Trophoblast cell (in vitro differentiated cells and primary cell): ENCODE data around the gene IL1RAPL1.

Experiments
- DNase-seq, 2 donors: peaks; one replicate each; pipeline ENCODE4 v3.0.0-alpha.2; 2016
- H2AFZ ChIP-seq: 2 replicates; pipeline ENCODE4 v1.6.1; 2013; ENCODE audit warnings: low read length, moderate library complexity, mild to moderate bottlenecking; ENCODE audit not compliant: insufficient read depth, poor library complexity
- H2AK5ac ChIP-seq: 2 replicates; pipeline ENCODE4 v1.6.1; 2013; ENCODE audit warnings: mild to moderate bottlenecking, low read length
- H2BK120ac ChIP-seq: 2 replicates; pipeline ENCODE4 v1.6.1; 2013; ENCODE audit warnings: low read length, mild to moderate bottlenecking, moderate library complexity; ENCODE audit not compliant: insufficient read depth, poor library complexity
- H2BK12ac ChIP-seq: 2 replicates; pipeline ENCODE4 v1.6.1; 2013; ENCODE audit warnings: mild to moderate bottlenecking, low read length, moderate library complexity
- H2BK5ac ChIP-seq: 2 replicates; pipeline ENCODE4 v1.6.1; 2013; ENCODE audit warnings: low read length, low read depth, moderate library complexity, mild to moderate bottlenecking; ENCODE audit not compliant: poor library complexity
- H3K14ac ChIP-seq: 2 replicates; pipeline ENCODE4 v1.6.1; 2013; ENCODE audit warnings: mild to moderate bottlenecking, low read length
- H3K18ac ChIP-seq: 2 replicates; pipeline ENCODE4 v1.6.1; 2013; ENCODE audit warnings: mild to moderate bottlenecking, low read length
- H3K23ac ChIP-seq: 2 replicates; pipeline ENCODE4 v1.6.1; 2013; ENCODE audit warnings: low read length
- H3K27ac ChIP-seq: 2 replicates; pipeline ENCODE4 v1.5.1; 2013; ENCODE audit warnings: low read depth, mild to moderate bottlenecking, inconsistent platforms, low read length, moderate library complexity
- H3K27me3 ChIP-seq: 2 replicates; pipeline ENCODE4 v1.6.1; 2013; ENCODE audit warnings: inconsistent platforms, mild to moderate bottlenecking, low read length, moderate library complexity; ENCODE audit not compliant: insufficient read depth
- H3K36me3 ChIP-seq, 2 experiments: 1 replicate in 1 of 2; 2 replicates in 1 of 2; pipeline ENCODE4 v1.6.1; 2013; ENCODE audit warnings: low read length in 2 of 2, mild to moderate bottlenecking in 2 of 2, moderate library complexity in 1 of 2; ENCODE audit not compliant: insufficient read depth in 2 of 2, control insufficient read depth in 1 of 2
- H3K4ac ChIP-seq: 2 replicates; pipeline ENCODE4 v1.6.1; 2013; ENCODE audit warnings: low read depth, mild to moderate bottlenecking, low read length, moderate library complexity
- H3K4me1 ChIP-seq, 2 experiments: 1 replicate in 1 of 2; 2 replicates in 1 of 2; pipeline ENCODE4 v1.6.1; 2013; ENCODE audit warnings: low read length in 2 of 2, mild to moderate bottlenecking in 2 of 2, moderate library complexity in 1 of 2; ENCODE audit not compliant: insufficient read depth in 2 of 2, control insufficient read depth in 1 of 2
- H3K4me2 ChIP-seq: 2 replicates; pipeline ENCODE4 v1.6.1; 2013; ENCODE audit warnings: inconsistent platforms, mild to moderate bottlenecking, low read length, moderate library complexity
- H3K4me3 ChIP-seq: 2 replicates; pipeline ENCODE4 v1.5.1; 2013; ENCODE audit warnings: mild to moderate bottlenecking, low read depth, low read length, inconsistent platforms
- H3K79me1 ChIP-seq: one replicate; pipeline ENCODE4 v1.6.1; 2013; ENCODE audit warnings: low read length
- H3K79me2 ChIP-seq: 2 replicates; pipeline ENCODE4 v1.6.1; 2013; ENCODE audit warnings: low read length, mild to moderate bottlenecking; ENCODE audit not compliant: control insufficient read depth, insufficient read depth, poor library complexity
- H3K9ac ChIP-seq: 2 replicates; pipeline ENCODE4 v1.6.1; 2013; ENCODE audit warnings: mild to moderate bottlenecking, low read length
- H3K9me3 ChIP-seq: 2 replicates; pipeline ENCODE4 v1.6.1; 2013; ENCODE audit warnings: low read depth, mild to moderate bottlenecking, control low read depth, inconsistent platforms, low read length; ENCODE audit not compliant: insufficient read depth
- H4K12ac ChIP-seq: 2 replicates; pipeline ENCODE4 v1.6.1; 2013; ENCODE audit warnings: low read depth, mild to moderate bottlenecking, low read length, moderate library complexity
- H4K8ac ChIP-seq: 2 replicates; pipeline ENCODE4 v1.6.1; 2013; ENCODE audit warnings: low read depth, mild to moderate bottlenecking, low read length, moderate library complexity
- H4K91ac ChIP-seq: one replicate; pipeline ENCODE4 v1.6.1; 2013; ENCODE audit warnings: low read depth, mild to moderate bottlenecking, low read length, moderate library complexity
- WGBS: extraction: QIAGEN DNeasy Blood & Tissue Kit; methylation state at CpG from one replicate; pipeline ENCODE4 v1.1.7; 2013; ENCODE audit warnings: missing lambda C conversion rate; ENCODE audit not compliant: insufficient read length, insufficient coverage; ENCODE audit errors: extremely low coverage; 5-methylcytosine and 5-hydroxymethylcytosine counted together

IL1RAPL1 gene

GRCh38 chrX:28888416-28888815 lies 301.2 kb downstream of the IL1RAPL1 start:
- Histone ChIP-seq H3K4me1 (no peaks in the 10 kb centered on the region), H2BK12ac (no peak overlapping the region), H2AFZ (no peak overlapping the region), H3K4me3 (no peak overlapping the region), H3K9ac (no peak overlapping the region), H3K79me2 (no peaks in the 10 kb centered on the region), H3K27me3 (no peaks in the 10 kb centered on the region), H3K27ac (no peak overlapping the region), H2BK5ac (no peak overlapping the region), H3K36me3 (no peaks in the 10 kb centered on the region), H3K14ac (no peak overlapping the region), H4K12ac (no peak overlapping the region), H3K23ac (no peak overlapping the region), H3K9me3 (no peaks in the 10 kb centered on the region), H4K91ac (no peak overlapping the region), H3K18ac (no peak overlapping the region), H3K4ac (no peak overlapping the region), H3K4me2 (no peak overlapping the region), H4K8ac (no peak overlapping the region), H2AK5ac (no peak overlapping the region), H3K79me1 (no peaks in the 10 kb centered on the region), H2BK120ac (no peak overlapping the region)
- DNase-seq: no peak
- no CpG with 5 or more reads among the region's 1 CpG for WGBS

GRCh38 chrX:28889591-28890090 lies 302.4 kb downstream of the IL1RAPL1 start:
- no peak for DNase-seq
- Histone ChIP-seq H3K27ac (no peak overlapping the region), H3K36me3 (no peaks in the 10 kb centered on the region), H3K9ac (no peak overlapping the region), H2AFZ (no peak overlapping the region), H3K4me2 (no peak overlapping the region), H3K14ac (no peak overlapping the region), H2AK5ac (no peak overlapping the region), H3K79me2 (no peaks in the 10 kb centered on the region), H3K27me3 (no peaks in the 10 kb centered on the region), H4K12ac (no peak overlapping the region), H3K18ac (no peak overlapping the region), H3K79me1 (no peaks in the 10 kb centered on the region), H4K8ac (no peak overlapping the region), H3K23ac (no peak overlapping the region), H3K4me1 (no peaks in the 10 kb centered on the region), H2BK120ac (no peak overlapping the region), H4K91ac (no peak overlapping the region), H2BK5ac (no peak overlapping the region), H3K9me3 (no peaks in the 10 kb centered on the region), H3K4me3 (no peak overlapping the region), H2BK12ac (no peak overlapping the region), H3K4ac (no peak overlapping the region)
- no CpG with 5 or more reads among the region's 8 CpGs for WGBS

- Histone ChIP-seq H3K27ac (no peak overlapping the region), H3K9ac (no peak overlapping the region), H2BK120ac (no peak overlapping the region), H4K12ac (no peak overlapping the region), H3K4me3 (no peak overlapping the region), H3K14ac (no peak overlapping the region), H2AFZ (no peak overlapping the region), H3K4me1 (no peaks in the 10 kb centered on the region), H4K91ac (no peak overlapping the region), H2AK5ac (no peak overlapping the region), H3K9me3 (no peaks in the 10 kb centered on the region), H2BK5ac (no peak overlapping the region), H3K79me2 (no peaks in the 10 kb centered on the region), H3K23ac (no peak overlapping the region), H3K79me1 (no peaks in the 10 kb centered on the region), H3K18ac (no peak overlapping the region), H3K36me3 (no peaks in the 10 kb centered on the region), H3K4ac (no peak overlapping the region), H2BK12ac (no peak overlapping the region), H3K27me3 (no peaks in the 10 kb centered on the region), H3K4me2 (no peak overlapping the region), H4K8ac (no peak overlapping the region)
- DNase-seq: no peak
- no CpG with 5 or more reads among the region's 3 CpGs for WGBS
Measured at GRCh38 chrX:28901637-28902036, 314.4 kb downstream of the IL1RAPL1 start.

GRCh38 chrX:28910487-28910886 lies 323.2 kb downstream of the IL1RAPL1 start:
- Histone ChIP-seq H3K14ac (no peak overlapping the region), H3K27ac (no peak overlapping the region), H3K4me2 (no peak overlapping the region), H3K36me3 (no peaks in the 10 kb centered on the region), H3K18ac (no peak overlapping the region), H3K79me1 (no peaks in the 10 kb centered on the region), H4K91ac (no peak overlapping the region), H2AK5ac (no peak overlapping the region), H2BK120ac (no peak overlapping the region), H3K4ac (no peak overlapping the region), H2BK12ac (no peak overlapping the region), H4K8ac (no peak overlapping the region), H3K9me3 (no peaks in the 10 kb centered on the region), H2AFZ (no peak overlapping the region), H3K4me3 (no peak overlapping the region), H3K9ac (no peak overlapping the region), H2BK5ac (no peak overlapping the region), H3K23ac (no peak overlapping the region), H3K4me1 (no peaks in the 10 kb centered on the region), H3K79me2 (no peaks in the 10 kb centered on the region), H4K12ac (no peak overlapping the region), H3K27me3 (no peaks in the 10 kb centered on the region)
- WGBS: no CpG with 5 or more reads among the region's 2 CpGs
- DNase-seq: no peak
